Psoas muscle (tissue), 8 donors: ENCODE measurements around the gene CACNA1A. TPM values are rescaled to one million over a fixed set of nuclear protein-coding genes. Genes with fewer than 3 reads are reported as not detected.
"Not testable (repeated sequence)": the region's sequence is repeated elsewhere in the genome, so short reads cannot be mapped to it uniquely, and the experiment has no call there.

Source experiments
- ATAC-seq, 4 donors: fragments of 200-7000 bp; cut with Tn5 transposase; one replicate each; pipeline ENCODE4 v1.9.1; 2020; ENCODE audit warnings: moderate library complexity in 3 of 4, mild to moderate bottlenecking in 2 of 4
- DNase-seq, 2 donors: peaks; one replicate each; pipeline ENCODE4 v3.0.0-alpha.2; 2020
- H3K27ac ChIP-seq: fragments of 200-600 bp; one replicate; pipeline ENCODE4 v1.8.0; 2022
- H3K27me3 ChIP-seq, 3 donors: fragments of 200-600 bp in 1 of 3; one replicate each; pipeline versions ENCODE4 v1.6.1 to v1.8.0; 2013 to 2022; ENCODE audit warnings: low read length in 2 of 3, mild to moderate bottlenecking in 2 of 3, moderate library complexity in 1 of 3; ENCODE audit not compliant: insufficient read depth in 3 of 3
- H3K36me3 ChIP-seq, 2 donors: fragments of 200-600 bp in 1 of 2; one replicate each; pipeline versions ENCODE4 v1.6.1 to v1.8.0; 2013 to 2022; ENCODE audit warnings: low read depth in 1 of 2, mild to moderate bottlenecking in 1 of 2, moderate library complexity in 1 of 2; ENCODE audit not compliant: insufficient read depth in 1 of 2
- H3K4me1 ChIP-seq: fragments of 200-600 bp; one replicate; pipeline ENCODE4 v1.8.0; 2022
- H3K4me3 ChIP-seq: fragments of 200-600 bp; one replicate; pipeline ENCODE4 v1.8.0; 2022; ENCODE audit warnings: mild to moderate bottlenecking
- H3K9me3 ChIP-seq: fragments of 200-600 bp; one replicate; pipeline ENCODE4 v1.8.0; 2022
- WGBS, 3 donors: extraction: QIAGEN DNeasy Blood & Tissue Kit; methylation state at CpG; one replicate each; pipeline versions ENCODE4 v1.1.6 to v1.1.7; 2013; 5-methylcytosine and 5-hydroxymethylcytosine counted together
- intact Hi-C, 2 donors: fragments of 100-400 bp; cut with DNase I; formaldehyde crosslinking; loops; one replicate each; pipeline versions ENCODE4 v1.11.0 to v1.14.2; 2022
- polyA plus RNA-seq, 3 donors: library from polyadenylated mRNA; stranded (reverse); fragments of 200-250 nt; gene quantifications; one replicate each; pipeline ENCODE4 v1.2.3, GENCODE V29; 2013
- total RNA-seq, 4 donors: library from RNA; stranded (reverse); fragmentation: NEBNext Ultra II Directional in 2 of 4; extraction: Animal tissue kit (Norgen Biotek cat#: 25700) in 2 of 4; gene quantifications; one replicate each; pipeline versions ENCODE4 v1.2.1 to v1.2.4, GENCODE V29; 2021 to 2023
- TF ChIP-seq, protein P1 (sequence below): fragments of 200-600 bp; IDR thresholded peaks from one replicate; pipeline ENCODE4 v1.8.0; 2022; ENCODE audit warnings: antibody characterized with exemption
- donor health status: healthy with polysubstance abuse.
- donor health status: DM: no; HTN: no; CAD: no; lungs with moderate emphysema.
- donor health status: Bipolar disorder and iron deficiency.
- donor health status: healthy.
- donor health status: DM: yes; HTN: yes; CAD: no.
- donor health status: DM: no; HTN: no; CAD: no.
- donor health status: DM: no; HTN: no; CAD: no.
- donor health status: DM: yes; HTN: yes; CAD: no.

The CACNA1A gene
- total and polyA plus RNA-seq, 7 donors = 0.14 to 0.60 (median 0.36) TPM

DNA sequence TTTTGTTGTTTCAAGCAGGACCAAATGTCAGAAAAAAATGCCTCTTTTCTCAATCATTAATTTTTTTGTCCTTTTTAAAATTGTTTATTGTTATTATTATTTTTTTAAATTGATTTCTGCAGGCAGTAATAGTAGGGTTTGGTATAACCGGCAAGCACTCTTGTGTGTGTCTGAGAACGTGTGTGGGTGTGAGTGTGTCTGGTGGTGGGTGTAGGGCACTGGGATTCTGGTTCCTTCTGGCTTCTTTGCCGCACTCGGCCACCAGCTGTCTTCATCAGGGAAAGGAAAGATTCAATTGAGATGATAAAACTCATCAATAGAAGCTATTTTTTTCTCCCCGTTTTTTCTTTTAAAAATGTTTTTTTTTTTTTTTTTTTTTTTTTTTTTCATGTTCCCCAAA is 299.7 kb downstream of the CACNA1A start:
- 76 to 84% (median 79%) methylated on average over 5 of the region's 5 CpGs for WGBS, 3 donors
- intact Hi-C loops = no loop called here
- Histone ChIP-seq H3K36me3 (no peaks in the 10 kb centered on the region), H3K9me3 (no peaks in the 10 kb centered on the region), H3K27me3 (peaks cover 0 to 21% (median 0%) of the 10 kb centered on the region in 3 donors), H3K4me3 (no peak overlapping the region), H3K4me1 (no peaks in the 10 kb centered on the region), H3K27ac (no peak overlapping the region)
- DNase-seq (no peak), ATAC-seq (no peak)
- TF ChIP-seq, protein P1, sequence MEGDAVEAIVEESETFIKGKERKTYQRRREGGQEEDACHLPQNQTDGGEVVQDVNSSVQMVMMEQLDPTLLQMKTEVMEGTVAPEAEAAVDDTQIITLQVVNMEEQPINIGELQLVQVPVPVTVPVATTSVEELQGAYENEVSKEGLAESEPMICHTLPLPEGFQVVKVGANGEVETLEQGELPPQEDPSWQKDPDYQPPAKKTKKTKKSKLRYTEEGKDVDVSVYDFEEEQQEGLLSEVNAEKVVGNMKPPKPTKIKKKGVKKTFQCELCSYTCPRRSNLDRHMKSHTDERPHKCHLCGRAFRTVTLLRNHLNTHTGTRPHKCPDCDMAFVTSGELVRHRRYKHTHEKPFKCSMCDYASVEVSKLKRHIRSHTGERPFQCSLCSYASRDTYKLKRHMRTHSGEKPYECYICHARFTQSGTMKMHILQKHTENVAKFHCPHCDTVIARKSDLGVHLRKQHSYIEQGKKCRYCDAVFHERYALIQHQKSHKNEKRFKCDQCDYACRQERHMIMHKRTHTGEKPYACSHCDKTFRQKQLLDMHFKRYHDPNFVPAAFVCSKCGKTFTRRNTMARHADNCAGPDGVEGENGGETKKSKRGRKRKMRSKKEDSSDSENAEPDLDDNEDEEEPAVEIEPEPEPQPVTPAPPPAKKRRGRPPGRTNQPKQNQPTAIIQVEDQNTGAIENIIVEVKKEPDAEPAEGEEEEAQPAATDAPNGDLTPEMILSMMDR = no peak

DNA sequence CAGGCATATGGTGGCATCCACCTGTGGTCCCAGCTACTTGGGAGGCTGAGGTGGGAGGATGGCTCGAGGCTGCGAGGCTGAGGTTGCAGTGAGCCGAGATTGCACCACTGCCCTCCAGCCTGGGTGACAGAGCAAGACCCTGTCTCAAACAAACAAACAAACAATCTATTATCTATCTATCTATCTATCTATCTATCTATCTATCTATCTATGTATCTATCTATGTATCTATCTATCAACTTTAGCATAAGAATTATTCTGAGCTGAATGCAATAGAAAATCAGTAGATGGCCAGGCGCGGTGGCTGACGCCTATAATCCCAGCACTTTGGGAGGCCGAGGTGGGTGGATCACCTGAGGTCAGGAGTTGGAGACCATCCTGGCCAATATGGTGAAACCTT is 304.2 kb downstream of the CACNA1A start:
- ATAC-seq, H3K27ac ChIP-seq, intact Hi-C loops, H3K4me1 ChIP-seq, H3K4me3 ChIP-seq, H3K36me3 ChIP-seq, DNase-seq, H3K9me3 ChIP-seq, H3K27me3 ChIP-seq: not testable (repeated sequence)
- WGBS, 3 donors = 92 to 94% (median 93%) methylated on average over 7 of the region's 7 CpGs

DNA sequence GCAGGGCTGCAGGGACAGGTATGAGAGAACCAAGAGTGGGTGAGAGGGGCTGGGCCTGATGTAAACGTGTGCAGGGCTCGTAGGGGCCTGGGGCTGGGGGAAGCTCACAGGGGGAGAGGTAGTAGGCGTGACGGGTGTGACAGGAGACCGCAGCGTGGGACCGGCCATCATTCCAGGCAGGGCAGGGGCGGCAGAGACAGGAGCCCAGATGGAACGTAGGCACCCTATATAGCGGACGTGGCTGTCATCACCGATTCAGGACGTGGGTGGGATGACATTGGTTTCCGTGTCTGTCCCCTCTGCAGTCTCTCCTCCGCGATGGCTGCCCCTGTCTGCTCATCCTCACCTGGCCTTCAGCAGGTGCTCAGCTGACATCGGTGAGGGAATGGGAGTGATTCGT is 307.6 kb downstream of the CACNA1A start:
- Histone ChIP-seq H3K27me3 (no peaks in the 10 kb centered on the region), H3K9me3 (no peaks in the 10 kb centered on the region), H3K4me1 (no peaks in the 10 kb centered on the region), H3K27ac (no peak overlapping the region), H3K36me3 (no peaks in the 10 kb centered on the region), H3K4me3 (no peak overlapping the region)
- intact Hi-C loops = no loop called here
- ATAC-seq = no peak
- DNase-seq = no peak
- TF ChIP-seq, protein P1 = no peak
- WGBS, 3 donors = 70 to 80% (median 78%) methylated on average over 18 of the region's 18 CpGs

DNA sequence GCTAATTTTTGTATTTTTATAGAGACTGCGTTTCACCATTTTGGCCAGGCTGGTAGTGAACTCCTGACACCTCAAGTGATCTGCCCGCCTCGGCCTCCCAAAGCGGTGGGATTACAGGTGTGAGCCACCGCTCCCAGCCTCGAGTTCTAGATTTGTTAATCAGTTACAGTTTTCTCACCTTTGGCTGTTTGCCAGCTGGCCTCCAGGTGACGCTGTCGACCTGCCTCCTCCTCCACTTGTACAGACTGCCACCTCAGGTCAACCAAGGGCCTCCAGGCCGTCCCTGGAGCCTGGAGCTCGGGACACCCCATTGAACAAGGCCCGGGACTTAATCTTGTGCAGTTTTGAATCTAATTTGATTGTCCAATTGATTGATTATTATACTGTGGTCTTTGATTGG is 310.6 kb downstream of the CACNA1A start:
- ATAC-seq = no peak
- no peaks in the 10 kb centered on the region for H3K9me3 ChIP-seq
- 68 to 70% (median 68%) methylated on average over 11 of the region's 11 CpGs for WGBS, 3 donors
- TF ChIP-seq, protein P1 = no peak
- intact Hi-C loops = loop anchor here in 1 of 2 donors (2.0 kb wide), 1 partner anchor 67 kb away; no protein-coding TSS in a partner anchor
- H3K36me3 ChIP-seq = no peaks in the 10 kb centered on the region
- no peak overlapping the region for H3K4me3 ChIP-seq
- no peaks in the 10 kb centered on the region for H3K27me3 ChIP-seq
- H3K27ac ChIP-seq = no peak overlapping the region
- H3K4me1 ChIP-seq = no peaks in the 10 kb centered on the region
- DNase-seq = no peak

DNA sequence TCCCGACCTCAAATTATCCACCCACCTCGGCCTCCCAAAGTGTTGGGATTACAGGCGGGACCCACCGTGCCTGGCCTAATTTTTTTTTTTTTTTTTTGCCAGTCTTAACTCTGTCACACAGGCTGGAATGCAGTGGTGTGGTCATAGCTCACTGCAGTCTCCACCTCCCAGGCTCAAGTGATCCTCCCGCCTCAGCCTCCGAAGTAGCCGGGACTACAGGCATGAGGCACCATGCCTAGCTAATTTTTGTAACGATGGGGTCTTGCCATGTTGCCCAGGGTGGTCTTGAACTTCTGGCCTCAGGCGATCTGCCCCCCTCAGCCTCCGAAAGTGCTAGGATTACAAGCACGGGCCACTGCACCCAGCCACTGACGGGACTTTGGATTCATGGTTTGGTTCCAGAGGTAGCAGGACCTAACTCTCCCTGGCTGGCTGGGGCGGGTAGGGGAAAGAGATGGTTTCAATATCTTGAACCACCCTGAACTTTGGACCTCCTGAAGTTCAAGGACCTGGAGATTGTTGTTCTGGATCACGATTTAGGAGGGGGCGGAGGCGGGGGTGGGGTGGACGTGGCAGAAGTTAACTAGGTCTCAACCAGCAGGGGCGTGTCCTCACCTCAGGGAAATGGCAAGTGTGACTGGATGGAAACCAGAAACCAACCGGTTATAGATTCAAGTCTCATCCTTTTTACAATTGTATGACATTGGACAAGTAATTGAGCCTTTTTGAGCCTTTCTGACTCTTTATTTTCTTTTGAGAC is 315.3 kb downstream of the CACNA1A start:
- Histone ChIP-seq H3K27me3 (no peaks in the 10 kb centered on the region), H3K9me3 (no peaks in the 10 kb centered on the region), H3K4me1 (no peaks in the 10 kb centered on the region), H3K4me3 (no peak overlapping the region), H3K36me3 (no peaks in the 10 kb centered on the region), H3K27ac (no peak overlapping the region)
- intact Hi-C loops = no loop called here
- WGBS, 3 donors = 75 to 82% (median 76%) methylated on average over 19 of the region's 19 CpGs
- DNase-seq = no peak
- TF ChIP-seq, protein P1 = no peak
- ATAC-seq = no peak
